HepG2 (cell line): ENCODE measurements around the gene GGA2. TPM values are rescaled to one million over a fixed set of nuclear protein-coding genes. Genes with fewer than 3 reads are reported as not detected.
A peak's percentile ranks its signal among the peaks of the same experiment; 100 is the strongest.

Source experiments
- ETV6 ChIP-seq: sonication (generic); formaldehyde crosslinking; conservative IDR thresholded peaks from 2 replicates; pipeline ENCODE4 v1.4.0; 2020; ENCODE audit warnings: missing genetic modification reagents
- FOXO1 ChIP-seq: sonication (generic); formaldehyde crosslinking; IDR thresholded peaks from 2 replicates; pipeline ENCODE4 v1.4.0; 2020; ENCODE audit warnings: missing genetic modification reagents
- HMG20B ChIP-seq: conservative IDR thresholded peaks from 2 replicates; pipeline ENCODE4 v1.6.1; 2016; ENCODE audit warnings: missing genetic modification reagents, missing compliant biosample characterization
- HNRNPK ChIP-seq: fragments of 200-400 bp; formaldehyde crosslinking; IDR thresholded peaks from 2 replicates; pipeline ENCODE4 v1.6.1; 2018; ENCODE audit warnings: low read length, low read depth, moderate library complexity, mild to moderate bottlenecking; ENCODE audit not compliant: poor library complexity, severe bottlenecking
- KDM3A ChIP-seq: IDR thresholded peaks from 2 replicates; pipeline ENCODE4 v1.6.1; 2018; ENCODE audit warnings: low read depth, missing compliant biosample characterization
- KLF11 ChIP-seq: IDR thresholded peaks from 2 replicates; pipeline ENCODE4 v1.6.1; 2016; ENCODE audit warnings: missing compliant biosample characterization
- PHB2 ChIP-seq: fragments of 450-650 bp; IDR thresholded peaks from 2 replicates; pipeline ENCODE4 v1.6.1; 2018; ENCODE audit not compliant: partially characterized antibody
- RORA ChIP-seq: sonication (generic); formaldehyde crosslinking; IDR thresholded peaks from 2 replicates; pipeline ENCODE4 v1.5.0; 2020; ENCODE audit warnings: mild to moderate bottlenecking, missing genetic modification reagents, moderate library complexity
- ZBTB21 ChIP-seq: sonication (generic); formaldehyde crosslinking; IDR thresholded peaks from 2 replicates; pipeline ENCODE4 v1.4.0; 2020; ENCODE audit warnings: missing genetic modification reagents
- ZC3H13 ChIP-seq: sonication (generic); formaldehyde crosslinking; IDR thresholded peaks from 2 replicates; pipeline ENCODE4 v1.8.1; 2023; ENCODE audit warnings: mild to moderate bottlenecking, missing genetic modification reagents, moderate library complexity
- ZNF652 ChIP-seq: IDR thresholded peaks from 2 replicates; pipeline ENCODE4 v1.6.1; 2016; ENCODE audit warnings: low read depth, borderline replicate concordance
- polyA plus RNA-seq, 8 experiments: library from polyadenylated mRNA; depleted of rRNA in 3 of 8; stranded (reverse) in 7 of 8; unstranded in 1 of 8; fragments of >200 nt; fragmentation: Illumina TruSeq in 4 of 8; extraction: Trizol in 4 of 8; gene quantifications; 2 replicates each; pipeline versions ENCODE4 v1.2.1 to v1.2.3, GENCODE V29; 2011 to 2016; ENCODE audit warnings: low read depth in 4 of 8, missing spikeins in 1 of 8, mixed read lengths in 1 of 8; ENCODE audit not compliant: insufficient read depth in 1 of 8
- total RNA-seq, 5 experiments: library from RNA; depleted of rRNA; stranded (reverse); fragments of >200 nt; fragmentation: Illumina TruSeq; extraction: Trizol; gene quantifications; 2 replicates each; pipeline ENCODE4 v1.2.3, GENCODE V29; 2016; ENCODE audit warnings: low read depth in 1 of 5
- TF ChIP-seq, protein P1 (sequence below): sonication (generic); formaldehyde crosslinking; conservative IDR thresholded peaks from 2 replicates; pipeline ENCODE4 v1.5.0; 2020; ENCODE audit warnings: missing genetic modification reagents
- TF ChIP-seq, protein P2 (sequence below): sonication (generic); formaldehyde crosslinking; IDR thresholded peaks from 2 replicates; pipeline ENCODE4 v1.8.0; 2022; ENCODE audit warnings: mild to moderate bottlenecking, missing genetic modification reagents, borderline replicate concordance
- TF ChIP-seq, protein P3 (sequence below): IDR thresholded peaks from 2 replicates; pipeline ENCODE4 v1.6.1; 2016; ENCODE audit warnings: low read depth
- TF ChIP-seq, protein P4 (sequence below): sonication (generic); formaldehyde crosslinking; IDR thresholded peaks from 2 replicates; pipeline ENCODE4 v1.5.0; 2020; ENCODE audit warnings: mild to moderate bottlenecking, missing genetic modification reagents
- TF ChIP-seq, protein P5 (sequence below): sonication (generic); formaldehyde crosslinking; IDR thresholded peaks from 2 replicates; pipeline ENCODE4 v1.4.0; 2020; ENCODE audit warnings: missing genetic modification reagents
- TF ChIP-seq, protein P6 (sequence below): sonication (generic); formaldehyde crosslinking; IDR thresholded peaks from 2 replicates; pipeline ENCODE4 v1.8.1; 2022; ENCODE audit warnings: low read depth, mild to moderate bottlenecking, missing genetic modification reagents

Gene GGA2
- total and polyA plus RNA-seq, 2 of the 13 experiments (the other 11 are each of a cell fraction or from before 2014, with no cell fraction given): 51.5 to 69.8 TPM

DNA sequence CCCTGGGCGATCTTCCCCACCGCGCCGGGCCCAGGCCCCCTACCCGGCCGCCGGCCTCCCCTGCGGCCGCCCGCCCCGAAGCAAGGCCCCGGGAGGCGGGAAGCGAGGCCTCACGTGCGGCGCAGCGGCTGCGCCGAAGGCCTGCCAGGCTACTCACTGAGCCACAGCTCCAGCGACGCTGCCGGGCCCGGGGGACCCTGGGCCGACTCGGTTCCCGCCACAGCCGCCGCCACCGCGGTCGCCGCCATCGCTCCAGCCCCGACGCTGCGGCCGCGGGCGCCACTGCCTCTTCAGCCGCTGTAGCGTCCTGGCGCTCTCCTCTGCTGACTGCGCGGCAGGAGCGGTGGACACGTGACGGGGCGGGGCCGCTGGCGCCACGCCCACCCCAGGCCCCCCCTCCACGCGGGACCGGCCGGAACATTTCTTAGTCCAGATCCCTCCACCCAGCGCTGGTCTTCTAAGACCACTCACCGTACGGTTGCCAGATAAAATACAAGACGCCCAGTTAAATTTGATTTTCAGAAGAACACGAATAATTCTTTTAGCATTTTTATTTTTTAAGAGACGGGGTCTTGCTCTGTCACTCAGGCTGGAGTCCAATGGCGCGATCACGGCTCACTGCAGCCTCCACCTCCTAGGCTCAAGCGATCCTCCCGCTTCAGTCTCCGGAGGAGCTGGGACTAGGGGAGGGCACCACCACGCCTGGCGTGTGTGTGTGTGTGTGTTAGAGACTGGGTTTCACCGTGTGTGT is at the start of gene GGA2 (continued):
- no peak for TF ChIP-seq HMG20B (CRISPR knock-in tag)
- TF ChIP-seq, protein P1, sequence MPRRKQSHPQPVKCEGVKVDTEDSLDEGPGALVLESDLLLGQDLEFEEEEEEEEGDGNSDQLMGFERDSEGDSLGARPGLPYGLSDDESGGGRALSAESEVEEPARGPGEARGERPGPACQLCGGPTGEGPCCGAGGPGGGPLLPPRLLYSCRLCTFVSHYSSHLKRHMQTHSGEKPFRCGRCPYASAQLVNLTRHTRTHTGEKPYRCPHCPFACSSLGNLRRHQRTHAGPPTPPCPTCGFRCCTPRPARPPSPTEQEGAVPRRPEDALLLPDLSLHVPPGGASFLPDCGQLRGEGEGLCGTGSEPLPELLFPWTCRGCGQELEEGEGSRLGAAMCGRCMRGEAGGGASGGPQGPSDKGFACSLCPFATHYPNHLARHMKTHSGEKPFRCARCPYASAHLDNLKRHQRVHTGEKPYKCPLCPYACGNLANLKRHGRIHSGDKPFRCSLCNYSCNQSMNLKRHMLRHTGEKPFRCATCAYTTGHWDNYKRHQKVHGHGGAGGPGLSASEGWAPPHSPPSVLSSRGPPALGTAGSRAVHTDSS (CRISPR knock-in tag): peak; percentile 87
- TF ChIP-seq HNRNPK: peak; percentile 68
- TF ChIP-seq, protein P2, sequence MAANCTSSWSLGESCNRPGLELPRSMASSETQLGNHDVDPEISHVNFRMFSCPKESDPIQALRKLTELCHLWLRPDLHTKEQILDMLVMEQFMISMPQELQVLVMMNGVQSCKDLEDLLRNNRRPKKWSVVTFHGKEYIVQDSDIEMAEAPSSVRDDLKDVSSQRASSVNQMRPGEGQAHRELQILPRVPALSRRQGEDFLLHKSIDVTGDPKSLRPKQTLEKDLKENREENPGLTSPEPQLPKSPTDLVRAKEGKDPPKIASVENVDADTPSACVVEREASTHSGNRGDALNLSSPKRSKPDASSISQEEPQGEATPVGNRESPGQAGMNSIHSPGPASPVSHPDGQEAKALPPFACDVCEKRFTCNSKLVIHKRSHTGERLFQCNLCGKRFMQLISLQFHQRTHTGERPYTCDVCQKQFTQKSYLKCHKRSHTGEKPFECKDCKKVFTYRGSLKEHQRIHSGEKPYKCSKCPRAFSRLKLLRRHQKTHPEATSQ (CRISPR knock-in tag): peak; percentile 90; the same call in 1 of the 2 replicates
- TF ChIP-seq, protein P3, sequence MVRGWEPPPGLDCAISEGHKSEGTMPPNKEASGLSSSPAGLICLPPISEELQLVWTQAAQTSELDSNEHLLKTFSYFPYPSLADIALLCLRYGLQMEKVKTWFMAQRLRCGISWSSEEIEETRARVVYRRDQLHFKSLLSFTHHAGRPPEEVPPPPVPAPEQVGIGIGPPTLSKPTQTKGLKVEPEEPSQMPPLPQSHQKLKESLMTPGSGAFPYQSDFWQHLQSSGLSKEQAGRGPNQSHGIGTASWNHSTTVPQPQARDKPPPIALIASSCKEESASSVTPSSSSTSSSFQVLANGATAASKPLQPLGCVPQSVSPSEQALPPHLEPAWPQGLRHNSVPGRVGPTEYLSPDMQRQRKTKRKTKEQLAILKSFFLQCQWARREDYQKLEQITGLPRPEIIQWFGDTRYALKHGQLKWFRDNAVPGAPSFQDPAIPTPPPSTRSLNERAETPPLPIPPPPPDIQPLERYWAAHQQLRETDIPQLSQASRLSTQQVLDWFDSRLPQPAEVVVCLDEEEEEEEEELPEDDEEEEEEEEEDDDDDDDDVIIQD (CRISPR knock-in tag): no peak
- peak; percentile 87 for TF ChIP-seq FOXO1 (CRISPR knock-in tag)
- TF ChIP-seq, protein P4, sequence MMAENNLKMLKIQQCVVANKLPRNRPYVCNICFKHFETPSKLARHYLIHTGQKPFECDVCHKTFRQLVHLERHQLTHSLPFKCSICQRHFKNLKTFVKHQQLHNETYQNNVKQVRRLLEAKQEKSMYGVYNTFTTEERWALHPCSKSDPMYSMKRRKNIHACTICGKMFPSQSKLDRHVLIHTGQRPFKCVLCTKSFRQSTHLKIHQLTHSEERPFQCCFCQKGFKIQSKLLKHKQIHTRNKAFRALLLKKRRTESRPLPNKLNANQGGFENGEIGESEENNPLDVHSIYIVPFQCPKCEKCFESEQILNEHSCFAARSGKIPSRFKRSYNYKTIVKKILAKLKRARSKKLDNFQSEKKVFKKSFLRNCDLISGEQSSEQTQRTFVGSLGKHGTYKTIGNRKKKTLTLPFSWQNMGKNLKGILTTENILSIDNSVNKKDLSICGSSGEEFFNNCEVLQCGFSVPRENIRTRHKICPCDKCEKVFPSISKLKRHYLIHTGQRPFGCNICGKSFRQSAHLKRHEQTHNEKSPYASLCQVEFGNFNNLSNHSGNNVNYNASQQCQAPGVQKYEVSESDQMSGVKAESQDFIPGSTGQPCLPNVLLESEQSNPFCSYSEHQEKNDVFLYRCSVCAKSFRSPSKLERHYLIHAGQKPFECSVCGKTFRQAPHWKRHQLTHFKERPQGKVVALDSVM: peak; percentile 99
- no peak for TF ChIP-seq ZBTB21 (CRISPR knock-in tag)
- no peak for TF ChIP-seq RORA (CRISPR knock-in tag)
- no peak for TF ChIP-seq KLF11
- no peak for TF ChIP-seq PHB2
- peak; percentile 98 for TF ChIP-seq ETV6
- TF ChIP-seq ZC3H13 (CRISPR knock-in tag): peak; percentile 92
- TF ChIP-seq, protein P5, sequence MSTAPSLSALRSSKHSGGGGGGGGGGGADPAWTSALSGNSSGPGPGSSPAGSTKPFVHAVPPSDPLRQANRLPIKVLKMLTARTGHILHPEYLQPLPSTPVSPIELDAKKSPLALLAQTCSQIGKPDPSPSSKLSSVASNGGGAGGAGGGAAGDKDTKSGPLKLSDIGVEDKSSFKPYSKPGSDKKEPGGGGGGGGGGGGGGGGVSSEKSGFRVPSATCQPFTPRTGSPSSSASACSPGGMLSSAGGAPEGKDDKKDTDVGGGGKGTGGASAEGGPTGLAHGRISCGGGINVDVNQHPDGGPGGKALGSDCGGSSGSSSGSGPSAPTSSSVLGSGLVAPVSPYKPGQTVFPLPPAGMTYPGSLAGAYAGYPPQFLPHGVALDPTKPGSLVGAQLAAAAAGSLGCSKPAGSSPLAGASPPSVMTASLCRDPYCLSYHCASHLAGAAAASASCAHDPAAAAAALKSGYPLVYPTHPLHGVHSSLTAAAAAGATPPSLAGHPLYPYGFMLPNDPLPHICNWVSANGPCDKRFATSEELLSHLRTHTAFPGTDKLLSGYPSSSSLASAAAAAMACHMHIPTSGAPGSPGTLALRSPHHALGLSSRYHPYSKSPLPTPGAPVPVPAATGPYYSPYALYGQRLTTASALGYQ (CRISPR knock-in tag): peak; percentile 73; the same call in 1 of the 2 replicates
- no peak for TF ChIP-seq KDM3A (CRISPR knock-in tag)
- TF ChIP-seq ZNF652 (CRISPR knock-in tag): 0 out of 2 replicates have a peak, but pooled peaks have one; percentile 20
- TF ChIP-seq, protein P6, sequence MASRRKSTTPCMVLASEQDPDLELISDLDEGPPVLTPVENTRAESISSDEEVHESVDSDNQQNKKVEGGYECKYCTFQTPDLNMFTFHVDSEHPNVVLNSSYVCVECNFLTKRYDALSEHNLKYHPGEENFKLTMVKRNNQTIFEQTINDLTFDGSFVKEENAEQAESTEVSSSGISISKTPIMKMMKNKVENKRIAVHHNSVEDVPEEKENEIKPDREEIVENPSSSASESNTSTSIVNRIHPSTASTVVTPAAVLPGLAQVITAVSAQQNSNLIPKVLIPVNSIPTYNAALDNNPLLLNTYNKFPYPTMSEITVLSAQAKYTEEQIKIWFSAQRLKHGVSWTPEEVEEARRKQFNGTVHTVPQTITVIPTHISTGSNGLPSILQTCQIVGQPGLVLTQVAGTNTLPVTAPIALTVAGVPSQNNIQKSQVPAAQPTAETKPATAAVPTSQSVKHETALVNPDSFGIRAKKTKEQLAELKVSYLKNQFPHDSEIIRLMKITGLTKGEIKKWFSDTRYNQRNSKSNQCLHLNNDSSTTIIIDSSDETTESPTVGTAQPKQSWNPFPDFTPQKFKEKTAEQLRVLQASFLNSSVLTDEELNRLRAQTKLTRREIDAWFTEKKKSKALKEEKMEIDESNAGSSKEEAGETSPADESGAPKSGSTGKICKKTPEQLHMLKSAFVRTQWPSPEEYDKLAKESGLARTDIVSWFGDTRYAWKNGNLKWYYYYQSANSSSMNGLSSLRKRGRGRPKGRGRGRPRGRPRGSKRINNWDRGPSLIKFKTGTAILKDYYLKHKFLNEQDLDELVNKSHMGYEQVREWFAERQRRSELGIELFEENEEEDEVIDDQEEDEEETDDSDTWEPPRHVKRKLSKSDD: peak; percentile 72; the same call in 1 of the 2 replicates
